Measurements from ENCODE around the gene ATXN2. TPM values are rescaled to one million over a fixed set of nuclear protein-coding genes. Genes with fewer than 3 reads are reported as not detected.
A peak's percentile ranks its signal among the peaks of the same experiment; 100 is the strongest.

Gene ATXN2
- total and polyA plus RNA-seq, 2 of the 4 experiments (the other 2 are of a cell fraction): 12.4 to 66.5 TPM

- Histone ChIP-seq H3K27me3 (ENCODE audit: control insufficient read depth, insufficient read depth, low read length) (no peaks in the 10 kb centered on the region), H3K18ac (ENCODE audit: low read depth, low read length) (no peak overlapping the region), H2BK15ac (ENCODE audit: low read depth, low read length) (no peak overlapping the region), H4K8ac (ENCODE audit: low read depth in 2 of 2, low read length in 2 of 2) (no peak overlapping the region), H3K4me3 (ENCODE audit: insufficient read depth, low read depth, low read length) (no peak overlapping the region), H2AFZ (replicated peaks; ENCODE audit: low read length, poor library complexity) (no peak overlapping the region), H2BK20ac (ENCODE audit: low read depth, low read length) (no peak overlapping the region), H3K4ac (ENCODE audit: low read depth, low read length) (no peak overlapping the region), H4K20me1 (ENCODE audit: insufficient read depth, low read length) (no peaks in the 10 kb centered on the region), H3K9ac (ENCODE audit: low read depth, low read length) (no peak overlapping the region), H3K4me2 (ENCODE audit: low read depth, low read length) (no peak overlapping the region), H3K4me1 (ENCODE audit: control insufficient read depth, insufficient read depth, low read length) (peaks cover 2% of the 10 kb centered on the region; the same call in 1 of the 2 replicates), H4K5ac (ENCODE audit: low read depth, low read length) (no peak overlapping the region), H3K14ac (replicated peaks; ENCODE audit: low read depth, low read length) (no peak overlapping the region), H2BK5ac (ENCODE audit: low read depth, low read length, poor library complexity, severe bottlenecking) (no peak overlapping the region), H2AK5ac (ENCODE audit: low read depth, low read length) (no peak overlapping the region), H2BK120ac (ENCODE audit: low read depth, low read length) (no peak overlapping the region), H4K91ac (ENCODE audit: insufficient read depth, low read depth, low read length) (no peak overlapping the region), H3K9me1 (ENCODE audit: insufficient read depth, low read length) (no peaks in the 10 kb centered on the region), H3K23ac (ENCODE audit: low read depth, low read length) (no peak overlapping the region), H3K79me1 (ENCODE audit: low read depth in 1 of 2, low read length in 2 of 2) (no peaks in the 10 kb centered on the region), H3K36me3 (ENCODE audit: control insufficient read depth, insufficient read depth, low read length) (no peaks in the 10 kb centered on the region), H3K56ac (ENCODE audit: extremely low read depth, insufficient read depth, low read length) (no peak overlapping the region), H3K27ac (ENCODE audit: insufficient read depth, low read length) (no peak overlapping the region), H2AK9ac (replicated peaks; ENCODE audit: low read depth, low read length, poor library complexity) (no peak overlapping the region), H3K9me3 (ENCODE audit: control insufficient read depth, insufficient read depth, low read length) (no peaks in the 10 kb centered on the region)
- ATAC-seq (ENCODE audit: low read depth) (peak; percentile 54; the same call in 1 of the 2 replicates), DNase-seq (peak; percentile 21)
- CTCF ChIA-PET: no interaction called here
- intact Hi-C loops (cut with micrococcal nuclease) (no loop called here), dilution Hi-C loops (cut with HindIII; ENCODE audit: low sequenced_read_pairs, unreplicated experiment) (no loop called here), in situ Hi-C loops (cut with MboI; ENCODE audit: low sequenced_read_pairs) (no loop called here)
- TF ChIP-seq CEBPB (IDR thresholded peaks at IDR 0.05; ENCODE audit: low read depth, low read length) (peak; percentile 77), SMC3 (IDR thresholded peaks at IDR 0.05; ENCODE audit: low read depth, low read length) (no peak), CHD1 (IDR thresholded peaks at IDR 0.05; ENCODE audit: low read depth, low read length) (no peak), RAD21 (IDR thresholded peaks at IDR 0.05; ENCODE audit: low read length) (no peak)
- no TSS peak for BruUV-seq (replicated peaks)
- POLR2A ChIA-PET (ENCODE audit: unreplicated experiment): no interaction called here
- WGBS, 2 experiments (ENCODE audit: extremely low coverage in 2 of 2, insufficient read length in 1 of 2): 46% methylated on average over 4 of the region's 7 CpGs; no CpG with 5 or more reads in 1 of the 2 experiments
These were observed 17.1 kb upstream of the ATXN2 start for GRCh38 chr12:111616177-111616623.
